Activated CD8-positive, alpha-beta memory T cell treated with anti-CD3 and anti-CD28 coated beads, Interleukin-2, amount 50 U/mL, for 1 hour (primary cell): ENCODE measurements around the gene RAB3IP.
"Not testable (repeated sequence)": the region's sequence is repeated elsewhere in the genome, so short reads cannot be mapped to it uniquely, and the experiment has no call there.

Experiments used
- DNase-seq: peaks from one replicate; pipeline ENCODE4 v3.0.0-alpha.2; 2020; ENCODE audit errors: extremely low read depth

Gene RAB3IP

DNA sequence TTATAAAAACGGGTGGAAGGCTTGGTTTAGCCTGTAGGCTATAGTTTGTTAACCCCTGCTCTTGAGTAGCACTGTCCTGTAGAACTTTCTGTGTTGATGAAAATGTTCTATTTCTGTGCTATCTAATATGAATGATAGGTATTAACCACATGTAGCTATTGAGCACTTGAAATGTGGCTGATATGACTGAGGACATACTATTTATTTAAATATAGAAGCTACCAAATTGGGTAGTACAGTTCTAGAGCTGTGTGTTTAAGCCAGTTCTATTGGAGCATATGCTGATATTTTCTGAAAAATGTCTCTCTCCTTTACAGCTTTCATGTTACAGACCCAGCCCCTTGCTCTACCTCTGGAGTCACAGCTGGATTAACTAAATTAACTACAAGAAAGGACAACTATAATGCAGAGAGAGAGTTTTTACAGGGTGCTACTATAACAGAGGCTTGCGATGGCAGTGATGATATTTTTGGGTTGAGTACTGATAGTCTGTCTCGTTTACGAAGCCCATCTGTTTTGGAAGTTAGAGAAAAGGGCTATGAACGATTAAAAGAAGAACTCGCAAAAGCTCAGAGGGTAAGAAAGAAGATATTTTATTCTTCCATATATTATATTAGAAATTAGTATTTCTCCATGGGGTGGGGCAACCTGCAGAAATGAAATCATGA, 17.6 kb downstream of the RAB3IP start:
- no peak for DNase-seq

DNA sequence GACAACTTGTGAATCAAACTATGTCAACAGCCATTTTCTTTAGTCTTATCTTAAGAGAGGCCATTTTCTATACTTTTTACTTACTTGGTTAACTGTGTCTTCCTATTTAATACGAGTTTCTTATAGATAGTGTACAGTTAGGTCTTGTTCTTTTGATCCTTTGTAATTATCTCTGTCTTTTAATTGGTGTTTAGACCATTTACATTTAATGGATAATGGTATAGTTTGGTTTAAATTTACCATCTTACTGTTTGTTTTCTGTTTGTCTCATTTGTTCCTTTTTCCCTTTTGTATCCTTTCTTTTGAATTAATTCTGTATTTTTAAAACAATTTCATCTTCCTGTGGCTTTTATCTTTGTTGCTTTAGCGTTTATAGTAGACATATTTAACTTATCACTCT, 19.4 kb downstream of the RAB3IP start:
- DNase-seq: no peak

- not testable (repeated sequence) for DNase-seq
Measured at GRCh38 chr12:69759581-69759980, 20.9 kb downstream of the RAB3IP start.

DNA sequence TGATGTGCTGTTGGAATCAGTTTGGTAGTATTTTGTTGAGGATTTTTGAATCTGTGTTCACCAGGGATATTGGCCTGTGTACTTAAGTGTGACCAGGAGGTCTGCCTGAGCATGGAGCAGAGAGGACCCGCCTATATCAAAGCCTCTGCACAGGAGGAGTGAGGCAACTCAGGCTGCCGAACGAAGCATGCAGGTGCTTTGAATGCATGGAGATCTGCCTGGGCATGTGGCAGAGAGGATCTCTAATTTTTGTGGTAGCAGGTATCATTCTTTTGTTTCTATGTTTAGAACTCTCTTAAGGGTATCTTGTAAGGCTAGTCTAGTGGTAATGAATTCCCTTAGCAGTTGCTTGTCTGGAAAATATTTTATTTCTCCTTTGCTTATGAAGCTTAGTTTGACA, 26.9 kb downstream of the RAB3IP start:
- DNase-seq: no peak

DNA sequence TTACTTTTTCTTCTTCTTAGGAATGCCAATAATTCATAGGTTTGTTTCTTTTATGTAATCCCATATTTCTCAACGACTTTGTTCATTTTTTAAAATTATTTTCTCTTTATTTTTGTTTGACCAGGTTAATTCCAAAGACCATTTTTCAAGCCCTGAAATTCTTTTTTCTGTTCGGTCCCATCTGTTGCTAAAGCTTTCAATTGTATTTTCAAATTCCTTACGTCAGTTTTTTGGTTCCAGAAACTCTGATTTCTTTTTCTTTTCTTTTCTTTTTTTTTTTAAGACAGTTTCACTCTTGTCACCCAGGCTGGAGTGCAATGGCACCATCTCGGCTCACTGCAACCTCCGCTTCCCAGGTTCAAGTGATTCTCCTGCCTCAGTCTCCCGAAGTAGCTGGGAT, 27.6 kb downstream of the RAB3IP start:
- no peak for DNase-seq

DNA sequence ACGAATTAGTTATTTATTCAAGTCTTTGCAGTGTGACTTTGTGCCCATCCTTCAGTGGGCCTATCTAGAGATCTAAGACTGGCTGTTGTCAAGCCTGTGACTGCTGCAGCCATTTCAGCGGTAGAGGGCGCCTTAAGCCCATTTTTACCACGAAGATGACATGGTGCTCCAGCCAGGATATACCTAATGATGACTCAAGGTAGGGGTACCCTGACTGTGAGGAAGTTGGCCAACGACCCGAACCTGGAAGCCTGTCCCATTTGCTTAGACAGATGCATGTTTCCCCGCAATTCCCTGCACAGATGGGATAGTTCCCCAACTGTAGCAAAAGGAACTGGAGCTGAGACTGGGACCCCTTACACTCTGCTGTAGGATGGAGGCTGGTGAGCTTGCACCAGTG, 41.3 kb downstream of the RAB3IP start:
- no peak for DNase-seq

DNA sequence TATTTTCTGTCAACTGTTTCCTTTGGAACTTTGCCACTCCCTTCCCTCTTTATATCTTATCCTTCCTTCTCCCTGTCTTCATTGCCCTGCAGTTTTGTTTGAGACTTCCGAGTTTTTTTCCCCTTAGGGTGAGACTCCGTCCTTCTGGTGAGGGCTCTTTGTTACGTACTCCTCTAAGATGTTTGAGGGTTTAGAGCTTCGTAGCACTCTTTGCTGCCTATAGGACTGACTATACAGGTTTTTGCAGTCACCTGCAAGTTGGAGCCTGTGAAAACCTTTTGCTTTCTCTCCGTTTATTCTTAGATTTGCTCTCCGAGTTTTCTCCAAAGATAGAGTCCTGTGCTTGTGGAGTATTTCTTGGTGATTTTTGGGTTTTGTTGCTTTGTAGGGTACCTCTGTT, 44.7 kb downstream of the RAB3IP start:
- no peak for DNase-seq

DNA sequence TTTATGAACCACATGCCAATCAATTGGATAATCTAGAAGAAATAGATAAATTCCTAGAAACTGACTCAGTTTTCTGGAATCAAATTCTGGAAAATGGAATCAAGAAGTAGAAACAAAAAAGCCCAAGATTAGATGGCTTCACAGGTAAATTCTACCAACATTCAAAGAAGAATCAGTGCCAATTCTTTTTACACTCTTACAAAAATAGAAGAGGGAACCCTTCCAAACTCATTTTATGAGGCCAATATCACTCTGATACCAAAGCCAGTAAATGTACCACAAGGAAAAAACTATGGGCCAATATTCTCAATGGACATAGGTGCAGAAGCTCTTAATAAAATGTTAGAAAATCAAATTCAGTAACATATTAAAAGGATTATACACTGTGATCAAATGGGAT, 50.7 kb downstream of the RAB3IP start:
- DNase-seq: no peak

DNA sequence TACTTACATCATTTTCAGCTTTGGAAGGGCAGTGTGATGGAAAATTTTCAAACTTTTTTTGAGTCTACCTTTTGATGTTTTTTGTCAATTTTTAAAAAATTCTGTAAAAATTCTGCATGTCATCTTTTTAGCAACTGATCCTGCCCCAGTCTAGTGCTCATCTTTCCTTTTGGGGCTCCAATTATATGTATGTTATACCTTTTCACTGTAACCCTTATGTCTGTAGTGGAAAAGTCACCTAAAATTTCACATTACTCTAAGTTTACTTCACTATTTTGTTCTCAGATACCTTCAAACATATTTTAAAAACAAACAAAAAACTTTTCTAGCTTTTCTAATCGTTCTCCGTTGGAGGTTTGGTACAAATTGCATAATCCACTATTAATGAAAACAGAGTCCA, 53.9 kb downstream of the RAB3IP start:
- DNase-seq: no peak

- not testable (repeated sequence) for DNase-seq
Measured at GRCh38 chr12:69807101-69807897, 68.6 kb downstream of the RAB3IP start.

DNA sequence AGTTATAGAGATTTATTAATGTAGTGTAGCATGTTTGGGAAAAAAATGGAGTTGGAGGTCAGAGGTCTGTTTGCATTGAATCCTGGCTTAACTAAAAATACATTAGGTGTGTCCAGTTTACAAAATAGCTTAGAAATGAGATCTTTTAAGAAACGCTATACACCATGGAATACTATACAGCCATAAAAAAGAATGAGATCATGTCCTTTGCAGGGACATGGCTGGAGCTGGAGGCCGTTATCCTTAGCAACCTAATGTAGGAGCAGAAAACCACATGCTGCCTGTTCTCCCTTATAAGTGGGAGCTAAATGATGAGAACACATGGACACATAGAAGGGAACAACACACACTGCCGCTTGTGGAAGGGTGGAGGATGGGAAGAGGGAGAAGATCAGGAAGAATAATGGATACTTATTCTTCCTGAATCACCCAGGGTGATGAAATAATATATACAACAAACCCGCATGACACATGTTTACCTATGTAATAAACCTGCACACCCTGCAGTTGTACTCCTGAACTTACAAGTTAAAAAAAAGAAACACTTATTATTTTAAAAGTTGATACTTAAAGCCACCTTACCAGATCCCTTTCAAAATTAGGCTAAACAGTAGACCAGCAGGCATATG, 72.3 kb downstream of the RAB3IP start:
- DNase-seq: no peak

DNA sequence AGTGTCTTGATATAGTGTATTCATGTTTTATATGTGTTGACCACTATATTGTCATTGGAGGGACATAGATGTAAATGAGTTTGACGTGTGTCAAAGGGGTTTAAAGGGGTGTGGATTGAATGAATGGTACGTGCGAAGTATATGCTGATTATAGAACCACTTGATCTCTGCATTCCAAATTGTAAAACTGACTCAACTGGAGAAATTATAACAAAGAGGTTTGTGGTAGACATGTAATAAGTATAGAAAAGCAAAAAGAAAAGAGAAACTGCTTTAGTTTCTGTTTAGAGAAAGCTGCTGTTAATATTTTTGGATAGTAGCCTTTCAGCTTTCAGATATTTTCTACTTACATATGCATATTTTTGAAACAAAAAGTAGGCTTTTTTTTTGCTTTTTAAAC, 77.4 kb downstream of the RAB3IP start:
- no peak for DNase-seq

DNA sequence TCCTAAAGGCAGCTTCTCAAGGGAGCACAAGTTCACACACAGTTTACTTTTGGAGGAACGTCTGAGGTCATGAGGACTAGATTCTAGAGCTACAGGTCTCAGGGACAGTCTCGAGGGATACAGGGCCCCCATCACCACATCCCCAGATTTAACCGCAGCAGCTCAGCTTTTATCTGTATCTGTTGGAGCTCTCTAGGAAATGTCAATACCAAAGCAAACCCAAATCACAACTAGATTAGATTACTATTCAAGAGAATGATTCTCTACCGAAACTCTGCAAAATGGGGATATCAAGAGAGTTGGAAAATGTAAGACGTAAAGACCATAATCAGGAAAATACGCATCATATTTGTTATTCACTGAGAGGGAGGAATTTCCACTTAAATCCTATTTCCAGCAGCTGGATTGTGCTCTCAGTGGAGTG, 82.4 kb downstream of the RAB3IP start:
- DNase-seq: no peak

- DNase-seq: no peak
Measured at GRCh38 chr12:69821456-69822159, 82.9 kb downstream of the RAB3IP start.

DNA sequence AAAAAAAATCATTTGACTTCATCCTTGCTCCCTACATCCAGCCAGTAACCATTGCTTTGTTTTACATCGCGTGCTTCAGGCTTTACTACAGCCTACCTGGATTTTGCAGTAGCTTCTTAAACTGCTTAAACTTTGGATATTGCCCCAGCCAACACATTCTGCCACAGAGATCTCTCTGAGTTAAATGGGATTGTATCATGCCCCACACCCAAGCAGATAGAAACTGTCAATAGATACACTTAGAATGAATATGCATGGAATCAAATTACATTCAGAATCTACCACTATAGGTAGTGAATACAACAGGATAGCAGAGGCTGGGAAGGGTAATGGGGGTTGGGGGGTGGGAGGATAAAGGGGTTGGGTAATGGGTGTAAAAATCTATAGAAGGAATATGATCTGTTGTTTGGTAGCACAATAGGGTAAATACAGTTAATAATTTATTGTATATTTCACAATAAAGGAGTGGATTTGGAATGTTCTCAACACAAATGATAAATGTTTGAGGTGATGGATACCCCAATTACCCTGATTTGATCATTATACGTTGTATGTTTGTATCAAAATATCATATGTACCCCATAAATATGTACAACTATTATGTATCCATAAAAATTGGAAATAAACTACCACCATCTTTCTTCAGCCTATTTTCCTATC, 83.7 kb downstream of the RAB3IP start:
- no peak for DNase-seq

GRCh38 chr12:69824028-69824427, 85.4 kb downstream of the RAB3IP start:
- DNase-seq: no peak

GRCh38 chr12:69824966-69825560, 86.4 kb downstream of the RAB3IP start, which contains the start of gene MYRFL:
MYRFL (plus strand) TSS chr12:69825227; CDS start chr12:69825518, 291 bp downstream.
- DNase-seq: no peak

DNA sequence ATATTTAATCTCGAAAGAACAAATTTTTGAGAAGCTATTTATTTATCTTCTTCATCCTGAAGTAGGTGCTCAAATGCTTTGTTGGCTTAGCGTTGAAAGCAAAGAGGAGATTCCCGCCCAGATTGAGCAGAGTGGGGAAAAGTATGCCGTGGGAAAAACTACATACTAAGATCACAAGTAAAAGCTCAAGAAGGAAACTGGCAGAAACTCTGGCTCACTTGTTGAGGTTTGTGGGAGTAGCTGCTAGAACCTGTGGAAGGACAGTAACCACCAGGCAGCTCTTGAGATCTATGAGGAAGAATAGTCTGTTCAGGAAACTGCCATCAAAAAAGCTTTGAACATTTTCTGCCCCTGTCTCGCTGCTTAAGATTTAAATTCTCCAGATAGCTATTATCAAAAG, 90.2 kb downstream of the RAB3IP start:
- no peak for DNase-seq

DNA sequence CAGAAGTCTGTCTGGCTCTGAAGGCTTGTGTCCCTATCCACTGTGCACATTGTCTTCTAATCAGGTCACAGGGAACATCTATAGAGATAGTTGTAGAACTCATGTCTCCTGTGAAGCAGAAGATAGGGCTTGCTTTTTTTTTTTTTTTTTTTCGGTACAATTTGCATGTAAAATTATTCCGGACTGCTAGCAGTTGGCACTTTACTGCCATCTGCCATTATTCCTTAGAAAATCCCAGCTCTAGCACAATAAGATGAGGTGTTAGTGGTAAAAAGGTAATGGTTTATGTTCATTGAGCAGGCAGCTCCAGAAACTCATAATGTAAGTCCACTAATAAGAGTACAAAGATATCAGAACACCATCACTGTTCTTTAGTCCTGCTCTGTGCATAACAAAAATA, 95.0 kb downstream of the RAB3IP start:
- no peak for DNase-seq

DNA sequence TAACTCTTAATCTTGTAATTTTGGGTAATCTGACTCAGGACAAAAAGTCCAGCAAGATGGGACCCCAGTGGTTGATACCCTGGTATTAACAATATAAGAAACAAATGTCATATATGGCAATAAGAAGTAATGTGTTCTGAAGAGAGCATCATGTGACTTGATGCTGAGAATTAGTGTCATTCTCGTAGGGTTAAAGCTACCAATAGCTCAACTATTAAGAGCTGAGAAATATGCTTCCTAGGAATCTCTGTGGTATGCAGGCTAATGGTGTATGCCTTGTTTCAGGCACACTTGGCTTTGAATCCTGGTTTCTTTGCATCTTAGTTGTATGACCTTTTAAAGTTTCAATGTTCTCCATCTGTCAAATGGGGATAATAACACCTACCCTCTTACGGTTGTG, 95.5 kb downstream of the RAB3IP start:
- DNase-seq: no peak

- DNase-seq: no peak
Measured at GRCh38 chr12:69834576-69834975, 95.9 kb downstream of the RAB3IP start.
